ENCODE results near the gene TOB1. TPM values are rescaled to one million over a fixed set of nuclear protein-coding genes. Genes with fewer than 3 reads are reported as not detected.

Gene TOB1
- total and polyA plus RNA-seq, 9 of the 15 experiments (the other 6 are each of a cell fraction or from before 2014, with no cell fraction given), result 4.8 to 63.7 (median 13.2) TPM

DNA sequence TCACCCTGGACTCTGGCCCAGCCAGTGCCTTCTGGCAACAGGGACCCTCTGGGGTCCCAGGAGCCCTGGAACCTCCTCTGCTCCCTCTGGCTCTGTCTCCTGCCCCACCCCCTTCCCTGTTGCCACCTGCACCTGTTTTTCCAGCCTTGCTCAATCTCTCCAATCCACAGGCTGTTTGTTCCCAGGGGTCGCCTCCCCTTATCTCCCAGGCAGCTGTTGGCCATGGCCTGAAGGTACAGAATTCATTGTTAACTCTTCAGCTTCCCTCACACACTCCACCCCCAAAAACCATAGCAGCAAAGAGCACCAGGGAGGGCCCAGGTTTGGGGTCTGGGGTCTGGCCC is 39.3 kb upstream of the TOB1 start:
- Histone ChIP-seq H3K36me3 (ENCODE audit: control insufficient read depth, insufficient read depth, low read length) (no peaks in the 10 kb centered on the region), H3K4me2 (ENCODE audit: insufficient read depth, low read length) (no peak overlapping the region), H3K27ac (ENCODE audit: extremely low read depth, low read depth, low read length) (no peak overlapping the region), H3K4me1 (replicated peaks in 1 of 2; ENCODE audit: control insufficient read depth in 2 of 2, insufficient read depth in 2 of 2, low read length in 2 of 2) (peaks cover 12 to 27% of the 10 kb centered on the region in 2 experiments; a peak in 4 of 5 replicates), H2AFZ (ENCODE audit: low read depth, low read length) (no peak overlapping the region), H3K27me3 (ENCODE audit: control insufficient read depth in 2 of 2, insufficient read depth in 2 of 2, low read length in 2 of 2) (no peaks in the 10 kb centered on the region), H3K4me3 (no peak overlapping the region), H3K79me2 (ENCODE audit: control insufficient read depth, insufficient read depth, low read length) (no peaks in the 10 kb centered on the region), H3K9me3 (replicated peaks; ENCODE audit: control insufficient read depth, insufficient read depth, low read depth, low read length) (no peaks in the 10 kb centered on the region), H4K20me1 (replicated peaks; ENCODE audit: control insufficient read depth, insufficient read depth, low read length) (no peaks in the 10 kb centered on the region), H3K9ac (ENCODE audit: insufficient read depth in 1 of 2, low read depth in 2 of 2, low read length in 2 of 2) (peak overlapping the region in 1 of 2 experiments; percentile 11; a peak in 1 of 4 replicates), H3K9me1 (ENCODE audit: control insufficient read depth, insufficient read depth, low read length) (no peaks in the 10 kb centered on the region)
- no TSS peak for BruUV-seq (replicated peaks)
- intact Hi-C loops (cut with micrococcal nuclease), result no loop called here
- TF ChIP-seq ADNP (tag; IDR thresholded peaks at IDR 0.05) (no peak), CBFA2T2 (conservative IDR thresholded peaks at IDR 0.05) (peak; percentile 46), ZBTB7A (IDR thresholded peaks at IDR 0.05; ENCODE audit: borderline replicate concordance, control insufficient read depth, low read depth, low read length) (0 out of 2 replicates have a peak, but pooled peaks have one; percentile 17), SMAD3 (CRISPR knock-in tag; conservative IDR thresholded peaks at IDR 0.05) (no peak), CBFA2T3 (IDR thresholded peaks at IDR 0.05) (peak; percentile 66)
- TF ChIP-seq, protein P1, sequence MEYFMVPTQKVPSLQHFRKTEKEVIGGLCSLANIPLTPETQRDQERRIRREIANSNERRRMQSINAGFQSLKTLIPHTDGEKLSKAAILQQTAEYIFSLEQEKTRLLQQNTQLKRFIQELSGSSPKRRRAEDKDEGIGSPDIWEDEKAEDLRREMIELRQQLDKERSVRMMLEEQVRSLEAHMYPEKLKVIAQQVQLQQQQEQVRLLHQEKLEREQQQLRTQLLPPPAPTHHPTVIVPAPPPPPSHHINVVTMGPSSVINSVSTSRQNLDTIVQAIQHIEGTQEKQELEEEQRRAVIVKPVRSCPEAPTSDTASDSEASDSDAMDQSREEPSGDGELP (CRISPR knock-in tag; IDR thresholded peaks at IDR 0.05; ENCODE audit: borderline replicate concordance), result peak; percentile 36; the same call in 1 of the 2 replicates
- ChIA-PET POLR2A (interaction anchor here (0.6 to 2.4 kb wide), 2 partner anchors 18 to 40 kb away, joined by 4 to 7 read pairs; partner anchors contain the start of gene TOB1), CTCF (ENCODE audit: low intra/inter-chr PET ratio) (no interaction called here)
- in situ Hi-C loops (cut with MboI), result no loop called here
- 0% methylated on average over 1 of the region's 1 CpG for WGBS (ENCODE audit: insufficient coverage, low coverage, missing lambda C conversion rate)
- FAIRE-seq (no peak), ATAC-seq (peak; percentile 10; the same call in 2 of the 3 replicates), DNase-seq (ENCODE audit: extremely low read depth in 1 of 4, low spot score in 3 of 4) (peak in 1 of 4 experiments; percentile 14)

Data from K562 (cell line).